C4-2B (cell line): Measurements from ENCODE around the gene PARVA.
A peak's percentile ranks its signal among the peaks of the same experiment; 100 is the strongest.

Source experiments
- H3K27ac ChIP-seq: fragments of 450-650 bp; 2 replicates; pipeline ENCODE4 v1.5.1; 2017
- ZFX ChIP-seq: fragments of 450-650 bp; IDR thresholded peaks from 2 replicates; pipeline ENCODE4 v1.6.1; 2017
- TF ChIP-seq, protein P1 (sequence below): fragments of 450-650 bp; conservative IDR thresholded peaks from 2 replicates; pipeline ENCODE4 v1.5.1; 2017; ENCODE audit warnings: mild to moderate bottlenecking

Gene PARVA

DNA sequence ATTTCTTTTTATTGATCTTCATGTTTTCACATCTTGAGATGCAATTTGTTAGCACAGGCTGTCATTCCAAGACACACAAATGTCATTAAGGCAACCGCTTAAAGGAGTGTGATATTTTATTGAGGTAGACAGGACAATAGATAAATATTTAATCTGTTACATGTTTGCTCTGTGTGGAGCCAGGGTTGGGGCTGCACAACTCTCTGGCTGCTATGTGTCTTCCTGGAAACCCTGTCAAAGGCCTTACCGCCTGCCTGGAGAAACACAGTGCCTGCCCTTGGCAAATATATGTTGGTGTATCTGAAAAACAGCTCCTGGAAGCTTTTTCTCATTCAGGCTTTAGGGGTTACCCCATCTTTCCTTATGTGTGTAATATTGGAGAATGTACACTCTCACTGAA is 157.2 kb downstream of the PARVA start:
- TF ChIP-seq ZFX: no peak
- TF ChIP-seq, protein P1, sequence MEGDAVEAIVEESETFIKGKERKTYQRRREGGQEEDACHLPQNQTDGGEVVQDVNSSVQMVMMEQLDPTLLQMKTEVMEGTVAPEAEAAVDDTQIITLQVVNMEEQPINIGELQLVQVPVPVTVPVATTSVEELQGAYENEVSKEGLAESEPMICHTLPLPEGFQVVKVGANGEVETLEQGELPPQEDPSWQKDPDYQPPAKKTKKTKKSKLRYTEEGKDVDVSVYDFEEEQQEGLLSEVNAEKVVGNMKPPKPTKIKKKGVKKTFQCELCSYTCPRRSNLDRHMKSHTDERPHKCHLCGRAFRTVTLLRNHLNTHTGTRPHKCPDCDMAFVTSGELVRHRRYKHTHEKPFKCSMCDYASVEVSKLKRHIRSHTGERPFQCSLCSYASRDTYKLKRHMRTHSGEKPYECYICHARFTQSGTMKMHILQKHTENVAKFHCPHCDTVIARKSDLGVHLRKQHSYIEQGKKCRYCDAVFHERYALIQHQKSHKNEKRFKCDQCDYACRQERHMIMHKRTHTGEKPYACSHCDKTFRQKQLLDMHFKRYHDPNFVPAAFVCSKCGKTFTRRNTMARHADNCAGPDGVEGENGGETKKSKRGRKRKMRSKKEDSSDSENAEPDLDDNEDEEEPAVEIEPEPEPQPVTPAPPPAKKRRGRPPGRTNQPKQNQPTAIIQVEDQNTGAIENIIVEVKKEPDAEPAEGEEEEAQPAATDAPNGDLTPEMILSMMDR: no peak
- peak overlapping the region; percentile 13; the same call in 1 of the 2 replicates for H3K27ac ChIP-seq

DNA sequence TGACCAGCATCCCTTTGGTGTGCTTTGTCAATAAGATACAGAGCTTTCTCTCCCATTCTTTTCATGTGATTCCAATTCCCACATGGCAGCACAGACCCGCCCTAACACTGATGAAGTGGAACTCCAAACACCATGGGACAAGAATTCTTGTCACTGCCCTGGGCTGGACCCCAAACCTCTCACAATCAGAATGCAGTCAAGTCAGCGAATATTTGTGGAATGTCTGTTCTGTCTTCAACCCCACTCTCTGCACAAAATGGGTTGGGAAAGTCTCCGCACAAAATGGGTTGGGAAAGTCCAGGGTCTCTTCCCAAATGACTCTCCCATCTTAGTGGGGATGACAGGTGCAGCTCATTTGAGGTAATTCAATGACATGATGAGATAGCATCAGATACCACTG is 157.9 kb downstream of the PARVA start:
- no peak for TF ChIP-seq ZFX
- TF ChIP-seq, protein P1: no peak
- H3K27ac ChIP-seq: no peak overlapping the region; the same call in 1 of the 2 replicates

DNA sequence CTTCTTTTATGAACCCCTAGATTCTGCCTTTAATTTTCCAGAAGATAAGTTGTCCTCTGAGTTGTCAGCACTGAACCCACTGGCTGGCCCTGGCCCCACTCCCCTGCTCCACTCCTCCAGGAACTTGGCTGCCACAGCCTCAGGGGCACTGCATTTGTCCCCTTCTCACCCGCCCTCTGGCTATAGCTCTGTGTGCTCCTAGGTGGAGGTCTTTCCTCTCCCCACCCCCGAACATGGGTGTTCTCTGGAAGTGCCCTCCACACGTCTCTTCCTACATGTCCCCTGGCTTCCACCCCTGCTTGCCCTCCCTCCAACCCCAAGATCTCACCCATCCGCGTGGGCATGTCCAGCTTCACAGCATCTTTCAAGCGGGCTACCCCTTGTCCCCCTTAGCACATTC is 159.2 kb downstream of the PARVA start:
- no peak overlapping the region for H3K27ac ChIP-seq
- TF ChIP-seq, protein P1: no peak

DNA sequence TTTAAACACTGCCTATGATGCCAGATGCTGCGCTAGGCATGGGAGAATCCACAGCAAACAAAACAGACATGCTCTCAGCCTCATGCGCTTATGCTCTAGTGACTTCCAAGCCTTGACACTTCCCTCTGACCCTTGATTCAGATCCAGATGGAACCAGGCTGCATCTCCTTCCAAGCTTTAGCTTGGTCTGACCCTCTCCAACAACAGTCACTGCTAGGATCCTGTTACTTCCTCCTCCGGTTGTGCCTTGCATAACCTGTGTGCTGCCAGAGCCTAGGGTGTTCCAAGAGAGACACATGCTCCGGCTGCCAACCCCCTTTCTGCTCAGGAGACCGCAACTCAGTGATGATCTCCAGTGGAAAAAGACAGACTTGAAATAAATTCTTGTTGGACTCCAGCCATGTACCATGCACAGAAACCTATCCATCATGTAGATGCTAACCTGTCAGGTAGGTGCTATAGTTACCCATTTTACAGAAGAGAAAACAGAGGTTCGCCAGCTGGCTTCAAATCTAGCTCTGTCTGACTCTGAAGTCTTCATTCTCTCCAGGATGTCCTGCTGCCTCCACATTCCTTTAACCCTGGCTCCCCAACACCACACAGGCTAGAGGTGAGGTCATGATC is 160.5 kb downstream of the PARVA start:
- no peak for TF ChIP-seq ZFX
- TF ChIP-seq, protein P1: no peak
- peak overlapping the region; percentile 17; the same call in 1 of the 2 replicates for H3K27ac ChIP-seq

DNA sequence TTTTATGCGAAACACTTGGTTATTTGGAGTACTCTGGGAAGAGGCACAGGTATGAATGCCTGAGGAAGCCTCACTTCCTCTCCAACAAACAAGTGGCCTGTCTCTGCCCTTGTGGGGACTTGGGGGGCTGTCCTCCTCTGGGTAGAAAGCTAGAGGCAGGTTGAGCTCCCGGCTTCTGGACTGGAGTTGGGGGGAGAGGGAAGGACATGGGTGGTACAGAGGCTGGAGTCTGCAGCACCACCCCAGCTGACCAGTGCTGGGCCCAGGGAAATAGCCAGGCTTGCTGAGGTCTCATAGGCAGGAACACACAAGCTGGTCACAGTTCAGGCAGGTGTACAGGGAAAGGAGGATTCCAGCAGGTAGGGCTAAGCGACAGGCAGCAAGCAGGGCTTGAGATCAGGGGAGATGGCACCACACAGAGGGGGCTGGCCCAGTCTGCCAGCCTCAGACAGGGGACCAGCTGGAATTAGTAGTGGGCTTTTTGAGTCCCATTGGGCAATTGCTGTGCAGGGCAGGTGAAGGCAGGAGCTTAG is 161.6 kb downstream of the PARVA start:
- no peak overlapping the region for H3K27ac ChIP-seq
- no peak for TF ChIP-seq ZFX
- TF ChIP-seq, protein P1: no peak

DNA sequence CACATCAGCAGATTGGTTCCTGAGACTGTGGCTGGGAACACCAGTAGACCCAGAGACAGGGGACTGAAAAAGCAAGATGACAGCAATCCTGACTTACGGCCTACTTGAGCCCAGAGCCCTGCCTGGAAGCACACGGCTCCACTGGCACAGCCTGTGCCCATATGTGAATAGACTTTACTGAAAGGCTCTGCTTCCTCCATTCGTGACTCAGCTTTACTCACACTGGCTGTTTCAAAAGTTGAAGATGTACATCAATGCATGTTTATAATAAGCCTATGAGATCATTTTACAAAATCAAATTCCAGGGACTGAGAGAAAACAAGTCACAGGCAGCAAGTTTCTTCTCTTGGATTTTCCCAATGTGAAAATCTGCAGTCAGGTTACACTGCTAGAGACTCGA is 162.2 kb downstream of the PARVA start:
- no peak for TF ChIP-seq ZFX
- TF ChIP-seq, protein P1: no peak
- no peak overlapping the region for H3K27ac ChIP-seq

DNA sequence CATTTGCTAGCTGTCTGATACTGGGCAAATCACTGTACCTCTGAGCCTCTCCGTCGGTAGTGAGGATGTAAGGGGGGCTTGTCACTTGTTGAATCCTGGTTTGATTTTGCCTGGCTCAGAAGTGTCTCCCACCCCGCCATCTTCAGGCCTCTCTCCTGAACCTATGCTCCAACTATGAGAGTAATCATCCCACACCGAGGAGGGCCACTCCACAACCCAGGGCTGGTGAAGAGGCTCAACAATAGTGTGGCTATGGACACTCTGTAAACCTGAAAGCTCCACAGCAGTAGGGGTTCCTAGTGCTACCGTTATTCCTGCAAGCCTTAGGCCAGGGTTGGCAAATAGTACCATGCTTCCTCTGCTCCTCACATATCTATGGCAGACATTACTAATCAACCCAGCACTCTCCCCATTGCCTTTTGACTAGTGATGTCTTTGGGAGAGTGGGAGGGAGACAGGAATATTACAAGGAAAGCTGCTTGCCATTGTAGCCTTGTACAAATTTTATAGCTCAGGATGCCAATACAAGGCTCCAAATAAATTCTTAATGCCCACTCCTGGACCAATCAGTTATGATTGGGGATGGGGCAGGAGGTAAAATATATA is 162.8 kb downstream of the PARVA start:
- no peak overlapping the region for H3K27ac ChIP-seq
- TF ChIP-seq, protein P1: no peak
- no peak for TF ChIP-seq ZFX
